Measurements from ENCODE around the gene MEG3.
"Not testable (repeated sequence)": the region's sequence is repeated elsewhere in the genome, so short reads cannot be mapped to it uniquely, and the experiment has no call there.

MEG3 gene

DNA sequence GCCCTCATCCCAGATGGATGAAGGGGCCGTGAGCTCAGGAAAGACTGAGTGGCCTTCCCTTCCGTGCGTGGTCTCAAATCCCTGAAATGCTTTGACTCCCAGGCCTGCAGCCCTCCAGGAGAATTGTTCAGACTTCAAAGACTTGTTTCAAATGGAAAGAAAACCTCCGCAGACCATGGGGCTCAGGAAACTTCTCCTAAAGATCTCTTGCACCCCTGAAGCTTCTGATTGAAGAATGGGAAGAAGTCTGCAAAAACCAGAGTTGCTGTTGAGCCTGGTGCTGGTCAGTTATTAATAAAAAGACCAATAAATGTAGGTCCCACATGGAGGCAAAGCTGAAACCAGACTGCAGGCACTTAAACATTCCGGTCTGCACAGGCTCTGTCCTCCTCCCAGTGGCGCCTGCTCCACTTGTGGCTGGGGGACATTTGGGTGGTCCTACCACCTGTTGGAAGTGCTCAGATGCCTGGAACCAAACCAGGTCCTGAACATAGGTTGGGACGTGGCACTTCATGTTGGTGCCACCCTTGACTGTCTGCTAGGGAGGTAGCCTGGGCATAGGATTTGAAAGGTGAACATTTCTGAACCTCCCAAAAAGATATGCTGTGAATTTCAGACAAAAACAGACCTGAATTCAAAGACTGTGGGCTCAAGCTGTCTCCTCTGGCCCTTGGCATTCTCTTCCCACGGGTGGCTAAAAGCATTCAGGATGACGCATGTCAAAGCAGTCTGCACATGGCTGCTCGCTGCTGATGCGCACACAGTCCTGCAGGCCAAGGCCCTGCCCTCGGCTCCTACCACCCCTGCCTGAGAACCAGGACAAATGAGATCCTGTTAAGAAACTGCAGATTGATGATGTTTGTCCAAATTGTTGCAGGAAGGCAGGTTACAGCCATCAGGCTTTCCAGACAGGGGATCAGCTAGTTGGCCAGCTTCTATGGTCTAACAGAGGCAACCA lies 36.2 kb upstream of the MEG3 start:
- DNase-seq (ENCODE audit: low spot score), result no peak

DNA sequence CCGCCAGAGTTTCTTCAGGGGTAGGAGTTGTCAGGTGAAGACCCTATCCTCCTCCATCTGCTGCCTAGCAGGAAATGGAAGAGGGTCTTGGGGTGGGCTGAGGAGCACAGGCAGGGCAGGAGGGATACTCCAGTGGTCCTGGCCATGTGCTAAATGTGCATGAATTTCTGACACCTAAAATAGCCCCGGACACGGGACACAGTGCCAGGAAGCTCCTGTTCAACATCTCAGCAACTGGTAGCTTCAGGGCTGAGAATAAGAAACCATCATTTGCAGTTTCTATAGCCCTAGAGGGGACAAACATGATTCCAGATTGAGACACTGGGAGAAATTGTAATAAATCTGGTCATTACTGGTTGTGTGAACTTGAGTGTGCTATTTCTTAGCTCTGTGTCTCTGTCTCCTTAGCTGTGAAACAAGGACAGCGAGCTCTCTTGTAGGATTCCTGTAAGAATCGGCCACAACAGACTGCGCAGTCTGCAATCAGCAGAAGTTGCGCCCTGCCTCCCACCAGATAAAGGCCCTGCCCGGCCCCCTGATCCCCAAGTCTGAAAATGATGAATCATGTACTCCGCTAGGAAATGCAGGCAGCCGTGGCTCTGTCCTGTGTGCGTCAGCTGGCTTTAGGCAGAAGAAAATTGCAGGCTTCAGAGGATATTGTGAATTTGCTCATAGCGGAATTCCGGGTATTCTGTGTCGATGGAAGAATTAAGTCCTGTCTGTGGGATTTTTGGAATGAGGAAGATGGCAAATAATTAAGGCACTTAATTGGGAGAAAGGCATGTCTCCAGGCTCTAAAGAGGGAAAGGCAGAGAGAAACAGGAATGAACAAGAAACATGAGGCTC lies 35.2 kb upstream of the MEG3 start:
- DNase-seq (ENCODE audit: low spot score), result no peak

DNA sequence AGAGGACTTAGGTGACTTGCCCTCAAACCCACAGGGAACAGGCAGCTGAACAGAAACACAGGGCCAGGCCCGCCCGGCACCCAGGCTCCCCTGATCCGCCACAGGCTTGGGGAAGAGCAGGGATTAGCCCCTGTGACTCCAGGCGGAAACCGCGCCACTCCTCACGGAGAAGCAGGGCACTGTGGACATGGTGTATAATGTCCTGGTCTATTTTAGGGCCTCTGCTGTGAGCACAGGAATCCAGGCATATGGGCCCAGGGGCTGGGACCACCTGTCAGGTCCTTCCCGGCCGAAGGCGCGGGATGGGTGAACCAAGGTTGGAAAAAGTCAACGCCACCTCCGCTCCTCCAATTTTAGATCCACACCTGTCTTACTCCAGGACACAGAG lies 34.6 kb upstream of the MEG3 start:
- DNase-seq (ENCODE audit: low spot score), result no peak

DNA sequence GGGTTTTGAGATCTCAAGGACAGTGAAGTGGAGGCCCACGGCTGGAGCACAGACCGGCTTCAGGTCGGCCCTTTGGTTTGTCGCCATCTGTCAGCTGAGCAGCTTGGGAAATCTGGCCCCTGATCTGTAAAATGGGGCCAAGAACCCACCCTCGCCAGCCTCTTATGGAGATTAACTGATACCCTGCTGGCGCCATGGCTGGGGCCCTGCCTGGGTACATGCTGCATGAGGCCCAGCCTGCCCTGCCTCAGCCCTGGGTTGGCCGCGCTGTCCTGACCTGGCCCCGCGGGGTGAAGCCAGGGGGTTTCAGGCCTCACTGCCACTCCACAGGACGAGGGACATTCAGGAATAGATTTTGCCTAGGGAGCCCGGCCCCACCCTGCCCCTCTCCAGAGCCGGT lies 33.9 kb upstream of the MEG3 start:
- DNase-seq (ENCODE audit: low spot score), result no peak

DNA sequence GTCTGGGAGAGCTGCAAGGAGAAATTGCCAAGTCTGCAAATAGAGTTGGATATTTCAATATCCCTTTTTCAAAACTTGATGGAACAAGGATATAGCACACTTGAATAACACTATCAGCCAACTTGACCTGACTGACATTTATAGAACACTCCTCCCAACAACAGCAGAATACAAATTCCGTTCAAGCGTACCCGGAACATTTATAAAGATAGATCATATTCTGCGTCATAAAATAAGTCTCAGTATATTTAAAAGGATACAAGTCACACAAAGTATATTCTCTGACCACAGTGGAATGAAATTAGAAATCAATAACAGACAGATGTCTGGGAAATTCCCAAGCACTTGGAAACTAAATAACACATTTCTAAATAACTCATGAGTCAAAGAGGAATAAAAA lies 29.0 kb upstream of the MEG3 start:
- DNase-seq (ENCODE audit: low spot score), result no peak

DNA sequence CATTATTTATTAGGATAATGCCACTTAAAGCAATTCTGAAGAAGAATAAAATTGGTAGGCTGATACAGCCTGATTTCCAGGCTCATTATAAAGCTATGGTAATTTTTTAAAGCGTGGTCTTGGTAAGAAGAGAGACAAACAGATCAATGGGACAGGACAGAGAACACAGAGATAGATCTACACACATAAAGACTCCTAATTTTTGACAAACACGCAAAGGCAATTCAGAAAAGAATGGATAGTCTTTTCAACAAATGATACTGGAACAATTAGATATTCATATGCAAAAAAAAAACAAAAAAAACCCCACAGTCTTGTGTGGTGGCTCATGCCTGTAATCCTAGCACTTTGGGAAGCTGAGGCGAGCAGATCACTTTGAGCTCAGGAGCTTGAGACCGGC lies 25.9 kb upstream of the MEG3 start:
- no peak for DNase-seq (ENCODE audit: low spot score)

DNA sequence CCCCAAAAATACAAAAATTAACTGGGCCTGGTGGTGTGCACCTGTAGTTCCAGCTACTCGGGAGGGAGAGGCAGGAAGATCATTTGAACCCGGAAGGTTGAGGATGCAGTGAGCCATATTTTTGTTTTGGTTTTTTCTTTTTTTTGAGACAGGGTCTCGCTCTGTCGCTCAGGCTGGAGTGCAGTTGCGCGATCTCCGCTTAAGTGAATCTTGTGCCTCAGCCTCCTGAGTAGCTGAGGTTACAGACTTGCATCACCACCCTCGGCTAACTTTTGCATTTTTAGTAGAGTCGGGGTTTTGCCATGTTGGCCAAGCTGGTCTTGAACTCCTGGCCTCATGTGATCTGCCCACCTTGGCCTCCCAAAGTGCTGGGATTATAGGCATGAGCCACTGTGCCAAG lies 24.5 kb upstream of the MEG3 start:
- not testable (repeated sequence) for DNase-seq (ENCODE audit: low spot score)

DNA sequence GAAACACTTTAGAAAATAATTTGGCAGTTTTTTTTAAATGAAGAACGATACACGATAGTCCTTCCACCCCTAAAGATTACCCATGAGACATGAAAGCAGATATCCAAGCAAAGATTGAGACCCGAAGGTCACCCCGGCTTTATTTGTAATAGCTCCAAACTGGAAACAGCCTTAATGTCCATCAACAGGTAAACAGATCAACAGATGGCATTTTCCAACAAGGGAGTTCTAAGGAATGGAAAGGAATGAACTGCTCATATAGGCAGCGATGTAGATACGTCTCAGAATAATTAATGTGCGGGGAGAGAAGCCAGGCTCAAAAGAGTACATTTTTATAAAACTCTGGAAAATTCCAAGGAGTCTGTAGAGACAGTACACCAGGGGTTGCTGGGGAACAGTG lies 23.7 kb upstream of the MEG3 start:
- no peak for DNase-seq (ENCODE audit: low spot score)

DNA sequence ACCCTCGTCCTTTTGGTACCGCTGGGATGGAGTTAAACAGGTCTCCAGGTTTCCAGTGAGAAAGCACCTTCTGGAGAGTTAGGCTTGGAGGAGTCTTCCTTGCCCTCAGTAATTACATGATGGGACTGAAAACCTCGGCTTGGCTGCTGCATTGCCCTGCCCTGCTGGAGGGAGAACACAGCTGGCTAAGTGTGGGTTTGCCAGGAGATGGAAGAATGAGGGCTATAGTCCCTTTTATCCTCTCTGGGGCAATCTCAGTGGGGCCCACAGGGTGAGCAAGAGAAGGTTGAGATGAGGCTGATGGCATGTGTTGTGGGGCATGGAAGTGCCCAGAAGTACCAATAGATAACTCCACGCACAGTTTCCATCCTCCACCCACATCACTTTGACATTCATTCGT lies 23.2 kb upstream of the MEG3 start:
- no peak for DNase-seq (ENCODE audit: low spot score)

DNA sequence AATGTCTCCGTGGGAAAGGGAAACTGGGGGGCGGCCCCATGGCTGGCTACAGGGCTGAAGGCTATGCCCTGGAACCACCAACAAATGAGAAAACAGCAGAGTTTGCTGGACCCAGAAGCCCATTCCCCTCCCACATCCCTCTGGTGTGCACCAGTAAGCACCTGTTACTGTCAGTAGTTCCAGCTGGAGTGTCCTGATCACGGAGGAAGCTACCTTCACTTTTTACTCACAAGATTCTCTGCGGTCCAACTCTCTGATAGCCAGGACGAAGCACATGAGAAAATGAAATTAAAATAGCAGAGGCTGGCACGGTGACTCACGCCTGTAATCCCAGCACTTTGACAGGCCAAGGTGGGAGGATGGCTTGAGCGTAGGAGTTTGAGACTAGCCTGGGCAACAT lies 22.7 kb upstream of the MEG3 start:
- no peak for DNase-seq (ENCODE audit: low spot score)

DNA sequence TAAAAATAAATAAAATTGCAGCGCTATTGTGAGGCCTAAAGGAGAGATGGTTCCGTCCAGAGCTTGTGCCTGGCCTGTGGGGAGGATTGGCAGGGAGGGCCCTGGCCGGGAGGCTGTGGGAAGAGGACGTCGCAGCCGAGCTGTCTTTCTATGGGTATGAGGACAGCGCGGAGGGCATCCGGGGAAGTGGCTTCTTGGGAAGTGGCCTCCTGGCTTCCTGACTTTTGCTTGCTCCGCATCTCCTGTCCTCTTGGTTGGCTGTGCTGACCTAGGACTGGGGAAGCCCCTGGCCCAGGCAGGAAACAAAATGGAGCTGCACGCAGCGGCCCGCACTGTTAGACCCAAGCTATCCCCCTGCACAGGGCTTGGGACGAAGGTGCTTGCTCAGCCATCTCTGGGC lies 22.2 kb upstream of the MEG3 start:
- DNase-seq (ENCODE audit: low spot score), result no peak

DNA sequence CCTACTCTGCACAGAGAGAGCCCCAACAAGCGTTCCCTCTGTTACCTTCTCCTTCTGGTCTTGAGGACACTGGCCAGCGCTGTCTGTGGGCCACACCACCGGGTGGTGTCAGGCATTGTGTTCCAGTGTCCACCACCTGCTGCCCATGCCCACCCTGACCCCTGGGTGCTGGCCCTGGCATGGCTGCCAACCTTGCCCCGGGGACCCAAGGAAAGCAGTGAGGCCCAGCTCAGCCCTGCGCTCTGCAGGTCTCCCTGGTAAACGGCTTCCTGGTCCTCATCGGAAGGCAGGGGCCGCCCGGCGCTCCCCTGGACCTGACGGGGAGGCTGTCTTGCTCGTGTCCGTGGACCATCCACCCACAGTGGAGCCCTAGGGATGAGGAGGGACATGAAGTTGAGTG lies 21.8 kb upstream of the MEG3 start:
- DNase-seq (ENCODE audit: low spot score), result no peak

DNA sequence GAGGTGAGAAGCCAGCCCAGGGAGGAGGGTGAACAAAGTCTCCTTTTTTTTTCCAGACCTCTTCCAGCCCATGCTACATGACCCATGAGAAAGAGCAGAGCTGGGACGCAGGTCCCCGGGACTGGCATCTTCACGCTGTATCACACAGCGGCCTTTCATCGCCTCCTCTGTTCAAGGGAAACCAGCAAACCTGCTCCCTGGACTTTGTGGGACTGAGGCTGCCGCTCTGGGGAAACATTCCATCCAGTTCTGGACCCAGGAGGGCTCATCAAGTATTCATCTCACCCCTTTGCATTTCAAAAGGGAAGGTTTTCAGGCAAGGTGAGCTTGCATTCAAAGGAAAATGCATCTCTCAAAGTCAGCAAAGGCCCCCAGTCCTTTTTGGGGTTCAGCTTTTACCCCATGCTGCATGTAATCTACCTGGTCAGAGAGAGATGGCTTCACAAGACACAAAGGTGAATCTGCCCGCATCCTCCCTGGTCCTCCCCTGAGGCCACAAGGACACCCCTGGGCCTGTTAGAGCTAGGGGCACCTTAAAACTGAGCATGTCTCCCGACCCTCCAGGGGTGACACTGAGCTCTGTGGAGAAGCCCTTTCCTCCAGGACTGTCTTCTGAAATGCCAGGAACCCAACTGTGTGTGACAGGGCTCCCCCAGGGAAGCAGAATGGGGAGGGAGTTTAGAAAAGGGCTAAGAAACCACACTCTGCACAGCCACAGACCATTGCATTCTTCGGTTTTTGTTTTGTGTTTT lies 21.2 kb upstream of the MEG3 start:
- DNase-seq (ENCODE audit: low spot score), result no peak

DNA sequence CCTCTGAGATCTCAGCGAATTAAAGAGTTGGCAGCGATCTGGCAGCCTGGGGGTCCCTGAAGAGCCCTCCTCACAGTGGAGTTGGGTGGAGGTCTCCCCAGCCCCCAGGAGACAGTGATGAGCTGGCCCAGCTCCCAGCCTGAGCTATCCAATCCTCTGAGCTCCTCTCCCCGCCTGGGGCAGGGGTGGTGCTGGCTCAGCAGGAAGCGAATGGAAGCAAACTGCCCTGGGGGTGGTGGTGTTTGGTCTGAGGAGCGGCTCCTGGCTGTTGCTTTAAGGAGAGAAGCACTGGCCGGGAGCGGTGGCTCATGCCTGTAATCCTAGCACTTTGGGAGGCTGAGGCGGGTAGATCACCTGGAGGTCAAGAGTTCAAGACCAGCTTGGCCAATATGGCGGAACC lies 19.5 kb upstream of the MEG3 start:
- no peak for DNase-seq (ENCODE audit: low spot score)

DNA sequence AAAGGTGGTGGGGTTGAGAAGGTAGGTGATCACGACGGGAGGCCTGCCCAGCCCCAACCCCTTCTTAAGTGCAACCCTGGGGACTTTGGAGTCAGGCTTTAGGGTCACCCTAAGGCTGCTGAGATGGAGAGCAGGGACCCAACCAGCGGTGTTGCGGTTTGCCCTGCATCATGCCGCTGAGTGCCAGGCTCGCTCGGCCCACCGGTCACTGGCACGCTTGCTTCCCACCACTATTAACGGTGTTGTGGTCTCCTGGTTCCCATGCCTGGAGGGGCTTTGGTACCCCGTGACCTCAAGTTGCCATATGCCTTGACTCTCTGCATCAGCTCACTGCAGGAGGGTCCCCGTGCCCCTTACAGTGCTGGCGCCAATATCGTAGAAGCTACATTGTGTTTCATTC lies 18.4 kb upstream of the MEG3 start:
- no peak for DNase-seq (ENCODE audit: low spot score)

DNA sequence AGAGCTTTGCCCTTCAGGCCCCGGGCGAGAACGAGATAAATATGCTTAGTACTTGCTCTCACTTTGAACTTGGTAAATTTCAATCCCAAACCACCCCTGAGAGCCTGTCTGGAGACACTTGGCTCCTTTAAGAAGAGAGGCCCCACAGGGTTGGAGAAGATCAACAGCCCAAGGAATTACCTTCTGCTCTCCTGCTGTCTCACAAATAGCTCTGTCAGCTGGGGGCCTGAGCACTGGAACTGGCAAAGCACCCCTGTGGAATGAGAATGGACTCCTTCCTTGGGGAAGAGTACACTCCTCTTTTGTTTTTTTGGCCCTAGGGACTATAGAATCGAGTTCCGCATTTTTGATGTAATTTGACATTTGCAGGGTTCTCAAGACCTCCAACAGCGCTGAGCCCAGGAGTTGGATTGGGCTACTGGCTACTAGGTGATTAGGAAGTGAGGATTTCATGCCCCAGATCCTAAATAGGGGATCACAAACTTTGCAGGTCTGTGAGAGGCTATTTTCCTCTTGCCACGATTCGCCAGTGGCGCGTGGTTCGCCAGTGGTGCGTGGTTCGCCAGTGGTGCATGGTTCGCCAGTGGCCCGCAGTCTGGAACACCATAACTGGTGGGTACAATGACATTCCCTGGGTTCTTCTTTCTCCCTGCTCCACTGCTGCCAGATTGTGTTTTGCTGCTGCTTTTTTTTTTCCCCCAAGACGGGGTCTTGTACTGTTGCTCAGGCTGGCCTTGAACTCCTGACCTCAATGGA lies 17.8 kb upstream of the MEG3 start:
- DNase-seq (ENCODE audit: low spot score), result no peak

DNA sequence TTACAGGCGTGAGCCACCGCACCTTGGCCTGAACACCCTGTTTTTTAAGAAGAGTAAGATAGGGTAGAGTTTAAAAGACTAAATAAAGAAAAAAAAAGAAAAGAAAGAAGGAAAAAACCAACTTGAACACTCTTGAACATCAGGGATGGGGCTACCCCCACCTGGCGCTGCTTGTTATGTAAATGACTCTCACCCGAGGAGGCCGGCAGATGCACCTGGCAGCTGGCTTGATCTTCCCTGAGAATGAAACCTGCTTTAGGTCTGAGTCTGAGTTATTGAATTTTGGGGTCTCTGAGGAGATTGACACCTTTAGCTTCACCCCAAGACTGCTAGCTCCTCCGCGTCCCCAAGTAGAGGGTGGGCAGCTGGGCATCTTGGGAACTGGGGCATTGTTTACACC lies 15.5 kb upstream of the MEG3 start:
- no peak for DNase-seq (ENCODE audit: low spot score)

DNA sequence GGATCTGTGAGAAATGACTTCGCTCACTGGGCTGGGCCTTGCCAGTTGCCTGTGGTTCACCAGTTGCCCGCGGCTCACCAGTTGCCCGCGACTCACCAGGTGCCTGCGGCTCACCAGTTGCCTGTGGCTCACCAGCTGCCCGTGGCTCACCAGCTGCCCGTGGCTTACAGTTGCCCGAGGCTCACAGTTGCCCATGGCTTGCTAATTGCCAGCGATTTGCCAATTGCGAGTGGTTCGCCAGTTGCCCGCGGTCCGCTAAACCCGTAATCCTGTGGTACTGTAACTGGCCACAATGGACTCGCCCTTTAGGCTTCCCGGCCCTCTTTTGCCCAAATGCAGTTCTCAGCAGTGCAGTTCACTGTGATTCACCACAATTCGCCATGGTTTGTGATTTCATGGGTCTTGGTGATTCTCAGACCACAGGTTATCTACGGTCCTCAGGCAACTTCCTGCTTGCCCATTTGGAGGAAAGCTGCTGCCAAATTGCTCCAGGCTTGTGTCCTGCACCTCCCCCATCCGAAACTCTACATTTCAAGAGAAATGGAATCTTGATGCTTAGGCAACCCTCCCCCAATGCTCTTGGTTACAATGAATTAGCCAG lies 15.0 kb upstream of the MEG3 start:
- no peak for DNase-seq (ENCODE audit: low spot score)

DNA sequence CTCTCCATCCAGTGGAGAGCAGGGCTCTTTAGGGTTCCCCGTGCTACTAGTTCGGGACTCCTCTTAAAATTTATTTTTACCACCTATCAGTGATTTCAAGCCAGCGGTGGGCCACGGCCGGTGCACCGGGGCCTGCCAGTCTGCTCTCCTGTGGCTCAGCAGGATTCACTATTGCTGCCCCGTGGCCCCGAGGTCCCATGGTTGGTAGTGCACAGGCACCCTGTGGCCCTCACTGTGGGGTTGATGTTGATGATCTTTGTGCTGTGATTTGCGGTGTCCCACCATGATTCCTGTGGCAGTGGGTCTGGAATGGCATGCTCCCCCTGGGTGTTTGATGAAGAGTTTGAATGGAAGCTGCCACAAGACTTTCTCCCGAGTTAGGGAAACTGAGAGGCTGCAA lies 12.6 kb upstream of the MEG3 start:
- no peak for DNase-seq (ENCODE audit: low spot score)

DNA sequence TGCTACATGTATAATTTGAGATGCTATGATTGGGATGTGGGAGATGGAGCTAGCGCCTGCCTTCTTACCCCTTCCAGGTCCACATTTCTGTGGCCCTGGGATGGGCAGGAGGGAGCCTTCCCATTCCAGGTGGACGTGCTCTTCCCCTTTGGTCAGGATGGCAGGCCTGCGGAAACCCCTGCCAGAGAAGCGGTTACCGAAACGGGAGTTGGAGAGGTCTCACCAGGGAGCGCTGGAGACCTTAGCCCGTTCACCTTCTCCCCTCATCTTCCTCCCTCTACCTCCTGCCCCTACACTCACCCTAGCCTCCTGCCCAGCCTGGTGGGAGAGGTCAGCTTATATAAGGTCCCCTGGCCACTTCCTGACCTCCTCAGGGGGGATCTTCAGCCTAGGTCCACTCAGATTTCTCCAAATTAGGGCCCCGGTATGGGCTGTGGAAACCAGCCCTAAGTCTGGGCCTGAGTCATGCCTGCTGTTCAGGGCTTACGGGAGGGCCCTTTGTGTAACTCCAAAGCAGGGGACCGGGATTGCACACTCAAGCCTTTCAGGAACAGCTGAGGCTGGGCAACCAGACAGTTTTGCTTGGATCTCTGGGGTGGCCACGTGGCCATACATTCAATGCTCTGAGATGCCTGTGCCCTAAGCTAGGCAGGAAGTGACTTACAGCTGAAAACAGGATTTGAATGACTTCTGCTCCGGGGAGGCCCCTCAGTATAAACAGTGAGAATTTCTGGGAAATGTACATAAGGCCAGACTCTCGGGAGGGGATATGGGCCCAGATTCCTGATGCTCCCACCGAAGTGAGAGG lies 10.2 kb upstream of the MEG3 start:
- DNase-seq (ENCODE audit: low spot score), result no peak

All from HuH-7 (cell line).